ENCODE measurements around the gene RASL11A.

GRCh38 chr13:27293076-27293691 is 22.6 kb downstream of the RASL11A start:
- TF ChIP-seq POLR2AphosphoS5 (IDR thresholded peaks at IDR 0.05; ENCODE audit: low read depth, low read length) (no peak), CTCF (IDR thresholded peaks at IDR 0.05; ENCODE audit: control extremely low read depth in 1 of 3, insufficient read depth in 1 of 3, low read depth in 1 of 3, low read length in 3 of 3) (no peak), SP1 (IDR thresholded peaks at IDR 0.05; ENCODE audit: low read depth, low read length) (no peak), GABPA (IDR thresholded peaks at IDR 0.05; ENCODE audit: borderline replicate concordance, insufficient read depth, low read length) (no peak), SRF (IDR thresholded peaks at IDR 0.05; ENCODE audit: low read depth, low read length) (no peak), MAX (IDR thresholded peaks at IDR 0.05) (no peak), POLR2A (IDR thresholded peaks at IDR 0.05; ENCODE audit: control extremely low read depth in 1 of 2, low read depth in 2 of 2, low read length in 2 of 2) (no peak), EZH2 (IDR thresholded peaks at IDR 0.05; ENCODE audit: low read depth, low read length, severe bottlenecking) (no peak)

Measured in H1 (cell line).